GM18519 (cell line): Measurements from ENCODE around the gene SPAG16.
"Not testable (repeated sequence)": the region's sequence is repeated elsewhere in the genome, so short reads cannot be mapped to it uniquely, and the experiment has no call there.

Experiments
- ATAC-seq: cut with Tn5 transposase; IDR thresholded peaks from one replicate; pipeline ENCODE4 v1.9.1; 2021; ENCODE audit warnings: mild to moderate bottlenecking, moderate library complexity; ENCODE audit not compliant: unreplicated experiment, low FRiP score

Gene SPAG16

DNA sequence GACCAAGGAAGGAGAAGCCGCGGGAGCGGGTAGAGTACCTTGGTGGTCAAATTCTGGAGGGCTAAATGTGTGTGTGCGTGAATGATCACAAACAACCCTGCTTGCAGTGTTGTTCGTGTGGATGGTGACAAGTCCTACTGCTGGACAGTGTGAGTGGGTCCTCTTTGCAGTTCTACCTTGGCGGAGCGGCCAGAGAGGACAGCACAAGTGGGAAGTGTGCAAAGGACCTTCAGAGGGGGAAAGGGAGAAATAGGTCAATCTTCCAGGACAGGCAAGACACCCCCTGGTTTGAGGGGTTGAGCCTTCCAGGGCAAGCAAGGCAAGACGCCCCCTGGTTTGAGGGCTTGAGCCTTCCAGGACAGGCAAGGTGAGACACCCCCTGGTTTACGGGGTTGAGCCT lies 122.8 kb downstream of the SPAG16 start:
- ATAC-seq = not testable (repeated sequence)

- not testable (repeated sequence) for ATAC-seq
These were observed 124.3 kb downstream of the SPAG16 start for GRCh38 chr2:213408426-213409070.

DNA sequence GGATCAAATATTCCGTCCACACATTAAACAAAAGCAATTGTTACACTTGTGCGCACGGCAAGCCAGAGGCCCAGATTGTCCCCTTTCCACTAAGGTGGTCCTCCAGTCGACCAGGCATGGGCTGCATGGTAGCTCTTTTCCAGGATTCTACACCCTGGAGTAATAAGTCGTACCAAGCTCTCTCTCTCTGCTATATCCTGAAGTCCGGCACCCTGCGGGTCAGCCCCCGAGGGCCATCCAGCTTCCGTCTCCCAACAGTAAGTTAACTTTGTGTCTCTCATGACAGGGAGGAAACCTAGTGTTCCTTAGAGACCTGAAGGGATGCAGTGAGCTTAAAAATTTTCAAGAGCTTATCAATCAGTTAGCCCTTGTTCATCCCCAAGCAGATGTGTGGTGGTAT lies 126.4 kb downstream of the SPAG16 start:
- ATAC-seq = not testable (repeated sequence)

DNA sequence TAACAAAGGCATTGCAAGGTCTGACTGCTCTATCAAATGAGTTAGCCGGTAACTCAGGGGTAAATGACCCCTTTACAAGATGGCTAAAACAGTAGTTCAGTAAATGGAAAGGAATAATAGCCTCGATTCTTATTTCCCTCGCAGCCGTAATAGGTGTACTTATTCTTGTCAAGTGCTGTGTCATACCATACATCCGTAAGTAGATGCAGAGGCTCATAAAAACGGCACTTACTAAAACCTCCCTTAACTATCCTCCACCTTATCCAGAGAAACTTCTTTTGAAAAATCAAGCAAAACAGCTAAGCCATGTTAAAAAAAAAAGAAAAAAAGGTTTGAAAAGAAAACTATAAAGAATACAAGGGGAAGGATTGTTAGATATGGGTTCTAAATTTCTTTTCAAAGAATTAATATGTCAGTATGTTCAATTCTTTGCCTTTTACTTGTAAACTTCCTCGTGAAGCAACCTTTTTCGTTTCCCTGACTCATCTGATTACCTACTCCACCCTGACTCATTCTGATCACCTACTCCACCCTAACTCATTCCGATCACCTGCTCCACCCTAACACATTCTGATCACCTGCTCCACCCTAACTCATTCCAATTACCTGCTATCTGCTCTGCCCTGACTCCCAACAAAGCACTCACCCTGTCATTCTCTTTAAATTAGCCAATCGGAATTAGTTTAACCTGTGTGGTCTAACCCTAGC lies 127.5 kb downstream of the SPAG16 start:
- ATAC-seq = no peak

- ATAC-seq = no peak
These were observed 130.8 kb downstream of the SPAG16 start for GRCh38 chr2:213415093-213415492.

DNA sequence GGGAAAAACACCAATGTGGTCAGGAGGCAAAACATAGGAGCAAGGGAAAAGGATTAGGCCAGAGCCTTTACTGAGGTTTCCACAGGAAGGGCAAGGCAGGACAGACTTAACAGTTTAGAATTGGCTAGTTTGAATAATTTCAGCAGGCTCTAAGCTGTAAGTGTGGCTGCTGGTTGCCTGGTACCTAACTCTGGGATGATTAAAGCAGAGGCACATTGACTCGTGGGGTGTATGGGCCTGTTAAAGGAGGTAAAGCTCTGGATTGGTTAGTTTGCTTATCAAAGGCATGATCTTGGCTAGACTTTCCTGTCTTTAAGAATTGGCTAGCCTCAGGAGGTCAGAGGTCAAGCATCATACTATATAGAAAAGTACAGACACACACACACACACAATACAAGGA lies 132.6 kb downstream of the SPAG16 start:
- ATAC-seq = no peak

DNA sequence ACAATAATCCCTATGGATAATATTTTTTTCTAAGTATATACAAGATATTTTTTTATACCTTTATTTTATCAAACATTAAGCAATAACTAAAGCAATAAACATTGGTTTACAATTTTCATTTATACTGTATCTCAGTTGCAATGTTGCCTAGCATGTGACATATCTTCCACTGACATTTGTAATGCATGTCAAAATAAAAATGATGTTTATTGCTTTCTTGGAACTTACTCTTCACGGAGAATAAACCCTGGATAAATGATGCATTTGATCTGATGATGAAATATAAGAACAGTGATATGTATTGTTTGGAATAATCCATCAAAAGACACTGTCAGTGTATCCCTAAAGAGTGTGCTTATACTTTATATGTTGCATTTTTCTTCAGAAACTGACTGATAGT lies 135.7 kb downstream of the SPAG16 start:
- no peak for ATAC-seq

- ATAC-seq = no peak
These were observed 136.6 kb downstream of the SPAG16 start for GRCh38 chr2:213420828-213421385.

- ATAC-seq = no peak
These were observed 137.9 kb downstream of the SPAG16 start for GRCh38 chr2:213422211-213422610.

- no peak for ATAC-seq
These were observed 141.4 kb downstream of the SPAG16 start for GRCh38 chr2:213425618-213426017.

DNA sequence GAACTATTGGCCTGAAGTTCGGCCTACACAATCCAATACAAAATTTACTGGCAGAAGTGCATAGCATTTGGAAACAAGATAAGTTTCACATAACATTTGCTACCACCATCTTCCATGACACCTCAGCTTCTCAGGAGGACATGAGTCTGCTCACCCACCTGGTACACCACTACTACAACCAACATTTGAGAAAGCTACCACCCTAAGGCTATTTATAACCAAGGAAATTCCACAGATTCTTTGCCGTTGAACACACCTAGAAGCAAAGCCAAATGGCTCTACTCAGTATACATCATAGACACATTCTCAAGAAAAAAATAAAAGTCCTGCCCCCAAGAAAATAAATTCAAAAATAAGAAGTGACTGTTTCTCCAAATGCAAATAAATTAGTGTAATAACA lies 145.3 kb downstream of the SPAG16 start:
- ATAC-seq = no peak

DNA sequence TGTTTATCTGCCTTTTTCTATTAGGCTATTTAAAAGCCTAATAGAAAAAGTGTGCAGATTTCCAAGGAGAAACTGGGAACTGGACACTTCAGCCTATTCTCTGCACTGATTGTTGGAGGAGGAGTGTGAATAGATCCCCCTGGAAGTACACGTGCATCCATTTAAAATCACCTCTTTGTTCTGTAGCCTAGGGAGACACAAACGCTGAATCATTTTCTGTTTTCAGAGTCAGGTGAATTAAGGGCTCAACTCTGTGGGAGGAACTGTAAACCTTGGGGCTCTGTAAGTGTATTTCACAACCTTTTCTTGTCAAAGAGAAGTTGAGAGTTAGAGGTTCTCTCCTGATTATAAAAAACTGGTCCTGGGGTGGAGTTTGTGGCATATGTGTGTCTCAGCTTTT lies 159.7 kb downstream of the SPAG16 start:
- ATAC-seq = no peak

DNA sequence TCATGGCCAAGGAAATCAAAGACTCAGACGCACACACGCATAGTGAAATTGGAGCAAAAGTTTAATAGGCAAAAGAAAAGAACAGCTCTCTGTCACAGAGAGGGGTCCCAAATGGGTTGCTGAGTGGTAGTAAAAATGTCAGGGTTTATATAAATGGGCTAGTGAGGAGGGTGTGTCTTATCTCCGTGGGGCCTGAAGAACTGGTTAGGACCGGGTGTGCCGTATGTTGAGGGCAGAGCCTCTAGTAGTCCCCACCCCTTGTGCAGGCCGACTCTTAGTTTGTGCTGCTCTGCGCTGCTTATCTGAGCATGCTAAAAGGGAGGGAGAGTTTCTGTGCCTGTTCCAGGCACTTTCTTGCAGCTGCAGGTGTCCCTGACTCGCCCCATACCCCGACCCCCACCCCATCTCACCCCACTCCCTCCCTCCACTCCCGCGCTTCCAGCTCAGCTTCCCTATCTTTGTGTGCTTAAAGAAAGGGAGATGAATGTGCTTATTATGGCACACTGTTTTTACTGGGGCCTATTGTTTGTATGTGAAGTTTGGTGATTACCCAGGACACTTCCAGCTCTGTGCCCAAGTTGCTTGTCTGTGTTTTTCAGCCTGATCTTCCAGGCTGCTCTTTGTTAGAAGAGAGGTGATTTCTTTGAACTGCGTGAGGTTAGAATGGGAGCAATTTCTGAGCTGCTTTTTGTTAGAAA lies 167.4 kb downstream of the SPAG16 start:
- ATAC-seq = no peak

DNA sequence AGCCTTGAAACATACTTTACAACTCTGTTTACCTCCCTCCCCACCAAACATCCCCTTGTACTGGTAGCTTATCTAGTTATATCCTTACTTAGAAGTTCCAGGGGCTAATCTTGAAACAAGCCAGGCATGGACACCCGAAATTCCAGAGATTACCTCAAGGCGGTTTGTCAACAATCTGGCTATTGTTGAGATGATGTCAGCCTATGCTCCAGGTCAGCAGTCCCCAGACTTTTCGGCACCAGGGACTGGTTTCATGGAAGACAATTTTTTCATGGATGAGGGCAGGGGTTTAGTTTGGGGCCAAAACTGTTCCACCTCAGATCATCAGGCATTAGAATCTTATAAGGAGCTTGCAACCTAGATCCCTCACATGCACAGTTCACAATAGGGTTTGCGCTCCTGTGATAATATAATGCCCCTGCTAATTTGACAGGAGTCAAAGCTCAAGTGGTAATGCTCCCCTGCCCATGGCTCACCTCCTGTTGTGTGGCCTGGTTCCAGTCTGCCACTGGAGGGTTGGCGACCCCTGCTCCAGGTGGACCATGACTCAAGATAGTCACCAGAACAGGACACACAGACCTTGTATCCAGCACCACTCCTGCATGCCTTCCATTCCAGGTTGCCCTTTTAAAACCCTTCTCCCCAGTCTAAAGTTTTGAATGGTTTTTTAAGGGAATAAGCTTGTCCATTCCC lies 171.2 kb downstream of the SPAG16 start:
- no peak for ATAC-seq

DNA sequence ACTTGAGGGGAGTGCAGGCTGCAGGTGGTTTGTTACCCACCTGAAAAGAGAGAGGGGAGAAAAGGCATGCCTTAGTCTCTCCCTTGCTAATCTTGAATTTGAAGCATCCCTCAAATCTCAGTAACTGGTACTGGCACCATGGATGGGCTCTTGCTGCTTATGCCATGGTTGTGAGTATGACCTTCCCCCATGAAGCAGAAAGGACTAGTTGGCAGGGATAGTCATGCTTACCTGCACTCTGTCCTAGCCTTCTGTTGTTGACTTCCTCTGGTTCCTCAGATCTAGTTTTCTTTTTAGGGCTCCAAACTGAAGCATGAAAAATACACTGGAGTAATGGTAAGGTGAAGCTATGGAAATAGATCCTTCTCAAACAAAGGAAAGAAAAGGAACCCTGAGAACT lies 191.2 kb downstream of the SPAG16 start:
- no peak for ATAC-seq

- ATAC-seq = no peak
These were observed 192.4 kb downstream of the SPAG16 start for GRCh38 chr2:213476641-213477040.

DNA sequence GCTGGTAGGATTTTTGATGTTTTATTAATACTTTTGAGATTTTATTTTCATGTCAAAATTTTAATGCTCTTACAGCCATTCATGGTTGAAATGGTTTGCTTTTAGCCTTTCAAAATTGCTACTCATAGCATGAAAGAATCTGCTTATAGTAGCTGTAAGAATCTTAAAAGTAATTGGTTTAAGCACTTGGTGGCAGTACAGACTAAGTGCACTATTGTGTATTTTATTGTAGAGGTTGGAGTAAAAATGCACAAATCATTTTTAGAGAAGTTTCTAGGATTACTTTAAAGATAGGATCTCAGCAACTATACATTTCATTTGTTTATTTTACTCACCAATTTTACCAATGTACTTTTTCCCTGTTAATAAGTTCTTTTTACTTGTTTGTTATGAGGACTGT lies 205.8 kb downstream of the SPAG16 start:
- no peak for ATAC-seq

- no peak for ATAC-seq
These were observed 207.1 kb downstream of the SPAG16 start for GRCh38 chr2:213491376-213491775.

DNA sequence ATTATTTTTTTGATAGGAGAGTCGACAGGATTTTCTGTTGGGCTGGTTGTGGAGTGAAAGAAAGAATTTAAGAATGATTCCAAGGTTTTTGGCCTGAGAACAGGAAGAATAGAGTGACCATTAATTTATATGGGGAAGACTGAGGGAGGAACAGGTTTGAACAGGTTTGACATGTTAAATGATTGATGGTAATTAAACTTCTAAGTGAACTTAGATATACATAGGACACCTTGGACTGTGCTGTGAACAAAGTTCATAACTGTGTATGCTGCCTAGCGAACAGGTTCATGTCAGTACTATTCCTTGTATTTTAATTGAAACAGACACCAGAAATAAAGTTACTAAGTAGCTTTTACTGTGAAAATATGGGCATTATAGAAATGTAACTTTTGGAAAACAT lies 212.0 kb downstream of the SPAG16 start:
- no peak for ATAC-seq

DNA sequence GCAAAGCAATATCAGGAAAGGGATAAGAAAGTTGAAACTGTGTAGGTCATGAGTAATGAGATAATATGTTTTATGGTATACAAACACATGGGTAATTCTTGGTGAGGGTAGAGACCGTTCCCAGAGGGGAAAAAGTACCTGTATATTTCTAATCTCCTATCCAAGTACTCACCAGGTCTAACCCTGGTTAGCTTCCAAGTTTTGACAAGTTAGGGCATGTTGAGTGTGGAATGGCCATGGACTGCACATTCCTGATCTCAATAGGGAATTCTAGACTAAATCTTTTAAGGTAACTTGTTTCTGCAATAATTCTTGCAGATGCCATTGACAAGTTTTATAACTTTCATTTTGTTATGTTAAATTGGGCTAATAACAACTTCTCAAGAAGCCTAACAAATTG lies 216.6 kb downstream of the SPAG16 start:
- ATAC-seq = no peak

GRCh38 chr2:213524164-213524563 lies 239.9 kb downstream of the SPAG16 start:
- ATAC-seq = no peak
